Smooth muscle cell (in vitro differentiated cells): Measurements from ENCODE around the gene RFX3. TPM values are rescaled to one million over a fixed set of nuclear protein-coding genes. Genes with fewer than 3 reads are reported as not detected.

Experiments used
- DNase-seq: peaks from one replicate; lab custom pipeline; 2025; ENCODE audit not compliant: unreplicated experiment; lab: John Stamatoyannopoulos, UW
- H2AFZ ChIP-seq: fragments of 200-600 bp; sonication (generic); 2 replicates; pipeline ENCODE4 v1.6.0; 2016; ENCODE audit warnings: antibody characterized with exemption, low read depth, mild to moderate bottlenecking
- H3F3A ChIP-seq: fragments of 200-600 bp; sonication (generic); 2 replicates; pipeline ENCODE4 v1.6.0; 2017; ENCODE audit warnings: antibody characterized with exemption, low read depth
- H3K27ac ChIP-seq: fragments of 200-600 bp; sonication (generic); 2 replicates; pipeline ENCODE4 v1.5.1; 2016; ENCODE audit warnings: low read depth, mild to moderate bottlenecking
- H3K27me3 ChIP-seq: fragments of 200-600 bp; sonication (generic); 2 replicates; pipeline ENCODE4 v1.6.1; 2016; ENCODE audit warnings: low read depth, mild to moderate bottlenecking
- H3K36me3 ChIP-seq: fragments of 200-600 bp; sonication (generic); 2 replicates; pipeline ENCODE4 v1.5.1; 2016; ENCODE audit warnings: low read depth
- H3K4me1 ChIP-seq: fragments of 200-600 bp; sonication (generic); 2 replicates; pipeline ENCODE4 v1.5.1; 2016; ENCODE audit warnings: low read depth
- H3K4me2 ChIP-seq: fragments of 200-600 bp; sonication (generic); 2 replicates; pipeline ENCODE4 v1.6.0; 2016; ENCODE audit warnings: mild to moderate bottlenecking
- H3K4me3 ChIP-seq: fragments of 200-600 bp; sonication (generic); 2 replicates; pipeline ENCODE4 v1.5.1; 2016; ENCODE audit warnings: mild to moderate bottlenecking
- H3K79me2 ChIP-seq: fragments of 200-600 bp; sonication (generic); 2 replicates; pipeline ENCODE4 v1.6.0; 2016; ENCODE audit warnings: low read depth, mild to moderate bottlenecking
- H3K9ac ChIP-seq: fragments of 200-600 bp; sonication (generic); 2 replicates; pipeline ENCODE4 v1.6.0; 2016; ENCODE audit warnings: low read depth
- H3K9me3 ChIP-seq: fragments of 200-600 bp; sonication (generic); replicated peaks from 2 replicates; pipeline ENCODE4 v1.5.1; 2016; ENCODE audit warnings: low read depth
- H4K20me1 ChIP-seq: fragments of 200-600 bp; sonication (generic); 2 replicates; pipeline ENCODE4 v1.6.0; 2016; ENCODE audit warnings: low read depth
- WGBS: methylation state at CpG from one replicate; pipeline ENCODE4 v1.1.7; 2016; ENCODE audit warnings: low lambda C conversion rate; 5-methylcytosine and 5-hydroxymethylcytosine counted together
- polyA plus RNA-seq: library from polyadenylated mRNA; unstranded; fragments of >200 nt; fragmentation: Nextera tagmentation; extraction: Ambion mirVana; gene quantifications from 2 replicates; pipeline ENCODE4 v1.2.1, GENCODE V29; 2016
- total RNA-seq: library from RNA; depleted of rRNA; stranded (reverse); fragments of >200 nt; gene quantifications from 2 replicates; pipeline ENCODE4 v1.2.3, GENCODE V29; 2014
- TF ChIP-seq, protein P1 (sequence below): fragments of 200-600 bp; sonication (generic); IDR thresholded peaks from 2 replicates; pipeline ENCODE4 v1.5.1; 2017; ENCODE audit warnings: borderline replicate concordance, mild to moderate bottlenecking, antibody characterized with exemption; ENCODE audit not compliant: insufficient read depth, poor library complexity, severe bottlenecking

The RFX3 gene
- total and polyA plus RNA-seq, 2 experiments from 2014 or later: 4.4 to 14.1 TPM

DNA sequence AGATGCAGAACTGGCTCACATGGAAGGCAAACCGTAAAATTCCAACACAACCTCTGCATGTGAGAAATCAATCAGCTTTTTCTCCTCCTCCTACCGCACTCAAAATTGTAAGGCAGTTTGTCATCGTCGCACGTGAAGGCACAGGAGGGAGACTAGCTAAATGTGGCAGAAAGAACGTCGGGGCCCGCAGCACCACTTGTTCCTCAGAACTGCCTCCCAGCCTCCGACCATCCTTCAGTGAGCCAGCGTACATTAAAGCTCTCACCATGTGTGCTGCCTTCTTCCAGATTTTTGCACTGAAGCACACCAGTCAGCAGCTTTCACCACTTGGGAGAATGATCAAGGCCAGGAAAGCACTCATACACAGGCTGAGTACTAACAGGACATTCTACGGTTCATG, 105.9 kb downstream of the RFX3 start:
- Histone ChIP-seq H3K4me1 (no peaks in the 10 kb centered on the region), H3K4me2 (no peak overlapping the region), H3K79me2 (no peaks in the 10 kb centered on the region), H4K20me1 (no peaks in the 10 kb centered on the region), H3K9me3 (no peaks in the 10 kb centered on the region), H2AFZ (no peak overlapping the region), H3K27ac (no peak overlapping the region), H3K9ac (no peak overlapping the region), H3K4me3 (no peak overlapping the region), H3F3A (no peaks in the 10 kb centered on the region), H3K36me3 (no peaks in the 10 kb centered on the region), H3K27me3 (no peaks in the 10 kb centered on the region)
- DNase-seq: no peak
- WGBS: 92% methylated on average over 11 of the region's 11 CpGs
- TF ChIP-seq, protein P1, sequence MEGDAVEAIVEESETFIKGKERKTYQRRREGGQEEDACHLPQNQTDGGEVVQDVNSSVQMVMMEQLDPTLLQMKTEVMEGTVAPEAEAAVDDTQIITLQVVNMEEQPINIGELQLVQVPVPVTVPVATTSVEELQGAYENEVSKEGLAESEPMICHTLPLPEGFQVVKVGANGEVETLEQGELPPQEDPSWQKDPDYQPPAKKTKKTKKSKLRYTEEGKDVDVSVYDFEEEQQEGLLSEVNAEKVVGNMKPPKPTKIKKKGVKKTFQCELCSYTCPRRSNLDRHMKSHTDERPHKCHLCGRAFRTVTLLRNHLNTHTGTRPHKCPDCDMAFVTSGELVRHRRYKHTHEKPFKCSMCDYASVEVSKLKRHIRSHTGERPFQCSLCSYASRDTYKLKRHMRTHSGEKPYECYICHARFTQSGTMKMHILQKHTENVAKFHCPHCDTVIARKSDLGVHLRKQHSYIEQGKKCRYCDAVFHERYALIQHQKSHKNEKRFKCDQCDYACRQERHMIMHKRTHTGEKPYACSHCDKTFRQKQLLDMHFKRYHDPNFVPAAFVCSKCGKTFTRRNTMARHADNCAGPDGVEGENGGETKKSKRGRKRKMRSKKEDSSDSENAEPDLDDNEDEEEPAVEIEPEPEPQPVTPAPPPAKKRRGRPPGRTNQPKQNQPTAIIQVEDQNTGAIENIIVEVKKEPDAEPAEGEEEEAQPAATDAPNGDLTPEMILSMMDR: no peak

DNA sequence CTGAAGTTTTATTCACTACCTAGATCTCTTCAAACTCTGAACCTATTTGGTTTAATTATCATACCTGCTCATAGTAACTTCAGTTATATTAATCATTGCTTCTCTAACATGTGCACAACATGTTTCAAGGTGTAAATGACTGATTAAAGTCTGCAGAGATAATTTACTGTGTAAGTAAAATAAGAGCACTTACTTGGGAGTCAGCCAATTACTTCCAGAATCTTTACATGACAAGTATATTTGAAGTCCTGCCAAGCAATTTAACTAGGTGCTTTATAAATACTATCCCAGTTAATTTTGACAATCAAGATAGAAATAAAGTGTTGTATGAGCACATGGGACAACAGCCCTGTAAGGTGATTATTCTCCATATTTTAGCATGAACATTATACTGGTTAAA, 109.9 kb downstream of the RFX3 start:
- Histone ChIP-seq H3K36me3 (no peaks in the 10 kb centered on the region), H3K4me2 (no peak overlapping the region)
- TF ChIP-seq, protein P1: no peak

DNA sequence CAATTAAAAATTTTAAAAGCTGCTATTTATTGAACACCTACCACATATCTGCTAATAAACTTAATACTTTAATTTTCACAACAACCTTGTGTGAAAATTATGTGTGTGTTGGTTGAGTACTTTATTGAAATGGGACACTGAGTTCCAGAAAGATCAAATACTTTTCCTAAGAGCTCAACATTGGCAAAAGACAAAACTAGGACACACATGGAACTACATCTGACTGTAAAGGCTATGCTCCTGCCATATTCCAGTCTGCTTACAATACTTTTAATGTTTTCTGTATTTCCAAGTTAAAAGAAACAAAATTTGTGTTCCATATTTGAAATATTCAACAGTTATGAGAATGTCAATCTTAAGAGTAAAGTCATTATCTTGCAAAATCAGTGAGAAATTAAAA, 111.8 kb downstream of the RFX3 start:
- no peak overlapping the region for H3K4me2 ChIP-seq
- no peaks in the 10 kb centered on the region for H3K36me3 ChIP-seq
- no peaks in the 10 kb centered on the region for H3K4me1 ChIP-seq
- H4K20me1 ChIP-seq: no peaks in the 10 kb centered on the region
- no peaks in the 10 kb centered on the region for H3K9me3 ChIP-seq
- DNase-seq: no peak
- TF ChIP-seq, protein P1: no peak
- H3K27me3 ChIP-seq: no peaks in the 10 kb centered on the region
- H3F3A ChIP-seq: no peaks in the 10 kb centered on the region
- no peaks in the 10 kb centered on the region for H3K79me2 ChIP-seq
- no peak overlapping the region for H3K27ac ChIP-seq
- H3K9ac ChIP-seq: no peak overlapping the region
- H2AFZ ChIP-seq: no peak overlapping the region
- H3K4me3 ChIP-seq: no peak overlapping the region

More for the DNA sequence above, 109.9 kb downstream of the RFX3 start:
- no peaks in the 10 kb centered on the region for H3K27me3 ChIP-seq
- no peaks in the 10 kb centered on the region for H3K9me3 ChIP-seq
- DNase-seq: no peak
- no peaks in the 10 kb centered on the region for H3K79me2 ChIP-seq
- no peaks in the 10 kb centered on the region for H4K20me1 ChIP-seq
- no peaks in the 10 kb centered on the region for H3K4me1 ChIP-seq
- H3K9ac ChIP-seq: no peak overlapping the region
- no peak overlapping the region for H3K4me3 ChIP-seq
- H3F3A ChIP-seq: no peaks in the 10 kb centered on the region
- no peak overlapping the region for H2AFZ ChIP-seq
- H3K27ac ChIP-seq: no peak overlapping the region

DNA sequence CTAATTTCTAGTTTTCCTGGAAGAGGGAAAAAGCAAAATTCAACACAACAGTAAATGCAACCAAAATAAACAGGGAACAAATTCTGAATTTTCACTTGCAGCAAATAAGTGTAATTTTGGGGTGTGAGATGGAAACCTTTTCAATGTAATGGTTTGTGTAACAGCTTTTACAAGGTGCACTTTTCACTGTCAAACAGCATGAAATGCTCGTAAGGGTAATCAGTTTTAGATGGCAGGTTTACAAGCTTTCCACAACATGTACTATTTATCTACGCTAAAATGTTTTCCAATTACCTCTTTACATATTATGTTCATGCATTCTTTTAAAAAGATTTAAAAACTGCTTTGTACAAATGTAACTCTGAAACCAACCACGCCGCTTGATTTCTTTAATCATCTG, 115.3 kb downstream of the RFX3 start:
- H3K79me2 ChIP-seq: peaks cover 4% of the 10 kb centered on the region
- TF ChIP-seq, protein P1: no peak
- no peaks in the 10 kb centered on the region for H3K9me3 ChIP-seq
- H3F3A ChIP-seq: no peaks in the 10 kb centered on the region
- H2AFZ ChIP-seq: no peak overlapping the region
- no peak overlapping the region for H3K9ac ChIP-seq
- no peak overlapping the region for H3K27ac ChIP-seq
- no peaks in the 10 kb centered on the region for H3K36me3 ChIP-seq
- no peaks in the 10 kb centered on the region for H3K4me1 ChIP-seq
- no peak overlapping the region for H3K4me3 ChIP-seq
- no peaks in the 10 kb centered on the region for H4K20me1 ChIP-seq
- no peak for DNase-seq
- H3K4me2 ChIP-seq: no peak overlapping the region
- 76% methylated on average over 4 of the region's 4 CpGs for WGBS
- no peaks in the 10 kb centered on the region for H3K27me3 ChIP-seq
